GM19035 (cell line): ENCODE measurements around the gene MAP4K4.

ENCODE experiments used
- ATAC-seq: cut with Tn5 transposase; IDR thresholded peaks from one replicate; pipeline ENCODE4 v1.9.1; 2021; ENCODE audit not compliant: unreplicated experiment

Gene MAP4K4

GRCh38 chr2:101831351-101831865, 133.9 kb downstream of the MAP4K4 start:
- ATAC-seq, result peak; percentile 79

GRCh38 chr2:101832114-101832513, 134.6 kb downstream of the MAP4K4 start:
- no peak for ATAC-seq

DNA sequence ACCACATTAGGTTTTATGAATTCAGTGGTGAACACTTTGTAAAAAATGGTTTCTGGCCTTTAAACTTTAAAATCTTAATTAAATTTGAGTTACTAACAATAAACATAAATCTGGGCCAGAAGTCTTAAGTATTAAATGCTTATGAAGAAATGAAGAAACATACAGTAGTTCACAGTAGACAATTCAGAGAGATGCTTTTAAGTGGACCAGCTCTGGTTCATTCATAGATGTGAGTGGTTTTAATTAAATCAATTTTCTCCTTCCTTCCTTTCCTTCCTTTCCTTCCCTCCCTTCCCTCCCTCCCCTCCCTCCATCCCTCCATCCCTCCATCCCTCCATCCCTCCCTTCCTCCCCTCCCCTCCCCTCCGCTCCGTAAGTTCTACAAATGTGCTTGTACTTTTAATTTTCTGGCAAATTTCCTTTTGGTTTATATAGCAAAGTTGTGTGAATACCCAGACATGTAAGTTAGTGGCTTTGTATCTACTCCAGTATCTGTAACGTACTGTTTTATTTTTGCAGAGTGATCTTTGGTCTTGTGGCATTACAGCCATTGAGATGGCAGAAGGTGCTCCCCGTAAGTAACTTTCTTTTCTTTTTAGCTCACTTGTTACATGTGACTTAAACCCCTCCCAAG, 136.5 kb downstream of the MAP4K4 start:
- no peak for ATAC-seq

DNA sequence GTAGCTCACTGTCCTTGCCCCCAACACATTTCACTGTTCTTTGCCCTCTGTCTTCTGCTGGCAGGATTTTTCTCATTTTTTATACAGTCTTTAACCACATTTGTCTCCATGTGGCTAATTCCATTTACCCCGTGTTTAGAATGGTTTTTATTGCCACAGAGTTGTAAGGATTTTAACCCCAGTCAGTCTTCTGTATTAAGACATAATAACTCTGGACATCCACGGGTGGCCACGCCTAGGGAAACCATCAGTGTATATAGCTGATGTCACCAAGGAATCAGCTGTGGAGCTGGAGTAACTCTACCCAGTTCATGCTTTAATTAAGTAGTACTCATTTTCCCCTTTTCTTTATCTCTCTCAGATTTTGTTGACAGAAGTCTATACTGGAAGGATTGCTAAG, 139.8 kb downstream of the MAP4K4 start:
- no peak for ATAC-seq

- ATAC-seq, result no peak
These were observed 144.3 kb downstream of the MAP4K4 start for GRCh38 chr2:101841679-101842327.

- no peak for ATAC-seq
These were observed 145.0 kb downstream of the MAP4K4 start for GRCh38 chr2:101842471-101842870.

DNA sequence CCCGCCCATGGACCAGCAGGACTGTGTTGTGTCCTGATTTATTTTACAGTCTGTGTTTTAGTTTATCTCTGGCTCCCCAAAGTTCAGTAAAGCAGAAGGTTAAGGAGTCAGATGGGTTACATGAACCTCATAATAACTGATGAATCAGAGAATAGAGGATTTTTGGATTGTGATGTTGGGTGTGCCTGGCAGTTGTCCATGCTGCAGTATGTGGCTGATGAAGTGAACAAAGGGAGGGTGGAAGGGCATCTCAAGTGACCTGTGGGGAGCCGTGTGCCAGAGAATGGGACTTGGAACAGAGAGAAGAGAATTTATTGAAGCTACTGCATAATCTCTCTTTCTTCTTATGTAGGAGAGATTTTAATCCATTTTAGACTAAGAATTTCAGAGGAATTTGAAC, 145.5 kb downstream of the MAP4K4 start:
- ATAC-seq, result no peak

DNA sequence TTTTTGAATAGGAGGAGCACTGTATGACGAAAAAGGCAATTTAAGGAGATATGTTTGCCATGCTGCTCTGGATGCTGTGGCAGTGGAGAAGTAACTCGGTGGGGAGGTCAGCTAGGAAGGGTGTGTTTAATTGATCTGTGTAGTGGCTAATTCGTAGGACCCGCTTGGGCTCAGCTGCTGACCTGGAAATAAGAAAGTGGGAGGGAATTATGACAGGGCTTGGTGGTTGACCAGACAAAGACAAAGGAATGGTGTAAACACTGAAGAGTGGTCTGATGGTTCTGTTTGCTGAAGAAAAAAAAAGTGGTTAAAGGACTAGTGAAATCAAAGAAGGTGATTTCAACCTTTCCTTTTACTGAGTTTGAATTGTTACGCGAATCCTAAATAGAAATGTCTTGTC, 146.0 kb downstream of the MAP4K4 start:
- ATAC-seq, result no peak

GRCh38 chr2:101844055-101844635, 146.6 kb downstream of the MAP4K4 start:
- no peak for ATAC-seq

GRCh38 chr2:101846973-101847372, 149.5 kb downstream of the MAP4K4 start:
- no peak for ATAC-seq

- no peak for ATAC-seq
These were observed 150.3 kb downstream of the MAP4K4 start for GRCh38 chr2:101847661-101848339.

- no peak for ATAC-seq
These were observed 151.4 kb downstream of the MAP4K4 start for GRCh38 chr2:101848769-101849410.

GRCh38 chr2:101850450-101850849, 152.9 kb downstream of the MAP4K4 start:
- no peak for ATAC-seq

- no peak for ATAC-seq
These were observed 153.5 kb downstream of the MAP4K4 start for GRCh38 chr2:101850991-101851390.

GRCh38 chr2:101852824-101853223, 155.3 kb downstream of the MAP4K4 start:
- ATAC-seq, result no peak

GRCh38 chr2:101854877-101855276, 157.4 kb downstream of the MAP4K4 start:
- no peak for ATAC-seq

GRCh38 chr2:101855776-101856175, 158.3 kb downstream of the MAP4K4 start:
- ATAC-seq, result no peak

DNA sequence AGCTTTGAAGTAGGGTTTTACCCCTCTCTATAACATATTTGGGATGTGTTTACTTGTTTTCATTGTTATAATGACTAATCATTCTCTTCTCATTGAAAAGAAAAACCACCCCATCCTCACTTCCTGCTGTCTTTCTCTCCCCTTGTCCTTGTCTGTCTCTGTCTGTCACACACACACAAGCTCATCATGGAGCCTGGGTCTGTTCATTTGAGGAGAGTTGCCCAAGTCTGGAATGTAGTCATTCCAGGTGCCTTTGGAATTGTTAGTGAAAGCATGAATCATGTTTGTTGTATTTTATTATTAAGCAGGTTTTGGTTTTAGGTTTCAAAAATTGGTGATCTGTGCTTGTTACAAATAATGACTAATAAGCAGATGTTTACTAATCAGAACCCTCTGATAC, 160.7 kb downstream of the MAP4K4 start:
- ATAC-seq, result no peak

GRCh38 chr2:101858910-101859309, 161.4 kb downstream of the MAP4K4 start:
- no peak for ATAC-seq

DNA sequence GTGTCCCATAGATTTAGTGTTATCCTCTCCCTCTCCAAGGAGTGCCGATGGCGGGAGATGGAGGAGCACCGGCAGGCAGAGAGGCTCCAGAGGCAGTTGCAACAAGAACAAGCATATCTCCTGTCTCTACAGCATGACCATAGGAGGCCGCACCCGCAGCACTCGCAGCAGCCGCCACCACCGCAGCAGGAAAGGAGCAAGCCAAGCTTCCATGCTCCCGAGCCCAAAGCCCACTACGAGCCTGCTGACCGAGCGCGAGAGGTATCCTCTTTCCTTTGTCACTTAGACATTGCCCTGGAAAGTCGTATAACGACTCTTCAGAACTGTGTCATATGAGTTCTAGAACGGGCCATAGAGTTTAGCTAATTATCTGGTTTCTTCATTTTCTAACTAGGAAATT, 162.1 kb downstream of the MAP4K4 start:
- ATAC-seq, result no peak

DNA sequence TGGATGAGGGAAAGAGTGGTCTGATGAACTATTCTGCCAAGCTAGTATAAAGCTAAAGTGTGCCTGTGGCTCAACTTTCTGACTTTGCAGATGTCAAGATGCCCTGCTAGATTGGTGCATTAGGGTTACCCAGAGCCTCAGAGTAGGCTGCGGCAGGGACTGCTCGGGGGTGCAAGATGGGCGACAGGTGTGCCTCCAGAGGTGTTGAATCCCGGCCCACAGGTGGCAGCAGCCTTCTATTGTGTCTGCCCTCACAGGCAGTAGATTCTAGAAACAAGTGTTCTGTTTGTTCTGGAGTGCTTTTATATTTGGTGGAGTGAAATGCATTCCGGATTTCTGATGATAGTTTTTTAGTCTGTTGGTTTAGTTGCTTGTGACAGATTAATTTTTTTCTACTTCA, 162.7 kb downstream of the MAP4K4 start:
- ATAC-seq, result no peak
